ENCODE data around the gene VASH2. TPM values are rescaled to one million over a fixed set of nuclear protein-coding genes. Genes with fewer than 3 reads are reported as not detected.

The VASH2 gene
- total and polyA plus RNA-seq, 2 experiments from 2014 or later = 129 to 381 TPM

GRCh38 chr1:212977781-212978645 lies 27.7 kb downstream of the VASH2 start:
- H3K4me1 Mint-ChIP-seq = peaks cover 81% of the 10 kb centered on the region
- Histone ChIP-seq H3K4me2 (no peak overlapping the region), H3K4me1 (ENCODE audit: insufficient read depth) (peaks cover 88% of the 10 kb centered on the region), H3K27ac (ENCODE audit: low read depth) (peak overlapping the region; percentile 84), H3K27me3 (ENCODE audit: insufficient read depth) (no peaks in the 10 kb centered on the region), H3K36me3 (ENCODE audit: insufficient read depth) (peaks cover 85% of the 10 kb centered on the region), H3K79me2 (replicated peaks; ENCODE audit: insufficient read depth) (peaks cover 10% of the 10 kb centered on the region; the same call in 1 of the 2 replicates), H4K20me1 (replicated peaks; ENCODE audit: insufficient read depth) (peaks cover 58% of the 10 kb centered on the region), H3K9me2 (ENCODE audit: insufficient read depth) (no peaks in the 10 kb centered on the region), H3F3A (replicated peaks; ENCODE audit: low read depth) (peaks cover 100% of the 10 kb centered on the region), H3K4me3 (no peak overlapping the region), H2AFZ (no peak overlapping the region)
- H3K4me3 Mint-ChIP-seq = no peak overlapping the region
- no peak for ATAC-seq
- peaks cover 36% of the 10 kb centered on the region for H3K27me3 Mint-ChIP-seq (ENCODE audit: insufficient read depth, low read depth, poor library complexity)
- H3K36me3 Mint-ChIP-seq (ENCODE audit: low read depth) = peaks cover 98% of the 10 kb centered on the region
- H3K9me3 Mint-ChIP-seq = no peaks in the 10 kb centered on the region; the same call in 2 of the 3 replicates
- DNase-seq (ENCODE audit: low spot score) = no peak
- peak overlapping the region; percentile 25 for H3K27ac Mint-ChIP-seq
- TF ChIP-seq CREB1 (CRISPR knock-in tag; IDR thresholded peaks at IDR 0.05; ENCODE audit: low read depth) (no peak), EZH2 (IDR thresholded peaks at IDR 0.05; ENCODE audit: low read depth, unreplicated experiment) (no peak), ZNF331 (CRISPR knock-in tag; IDR thresholded peaks at IDR 0.05; ENCODE audit: low read depth) (no peak), STAT1 (IDR thresholded peaks at IDR 0.05; ENCODE audit: unreplicated experiment) (no peak), ZNF114 (CRISPR knock-in tag; IDR thresholded peaks at IDR 0.05) (no peak), NANOG (IDR thresholded peaks at IDR 0.05; ENCODE audit: borderline replicate concordance) (no peak), JUNB (IDR thresholded peaks at IDR 0.05; ENCODE audit: unreplicated experiment) (no peak), EZH2phosphoT487 (IDR thresholded peaks at IDR 0.05; ENCODE audit: unreplicated experiment) (no peak), POLR2AphosphoS5 (IDR thresholded peaks at IDR 0.05; ENCODE audit: low read depth) (no peak; the same call in 1 of the 2 replicates)
- TF ChIP-seq, protein P1, sequence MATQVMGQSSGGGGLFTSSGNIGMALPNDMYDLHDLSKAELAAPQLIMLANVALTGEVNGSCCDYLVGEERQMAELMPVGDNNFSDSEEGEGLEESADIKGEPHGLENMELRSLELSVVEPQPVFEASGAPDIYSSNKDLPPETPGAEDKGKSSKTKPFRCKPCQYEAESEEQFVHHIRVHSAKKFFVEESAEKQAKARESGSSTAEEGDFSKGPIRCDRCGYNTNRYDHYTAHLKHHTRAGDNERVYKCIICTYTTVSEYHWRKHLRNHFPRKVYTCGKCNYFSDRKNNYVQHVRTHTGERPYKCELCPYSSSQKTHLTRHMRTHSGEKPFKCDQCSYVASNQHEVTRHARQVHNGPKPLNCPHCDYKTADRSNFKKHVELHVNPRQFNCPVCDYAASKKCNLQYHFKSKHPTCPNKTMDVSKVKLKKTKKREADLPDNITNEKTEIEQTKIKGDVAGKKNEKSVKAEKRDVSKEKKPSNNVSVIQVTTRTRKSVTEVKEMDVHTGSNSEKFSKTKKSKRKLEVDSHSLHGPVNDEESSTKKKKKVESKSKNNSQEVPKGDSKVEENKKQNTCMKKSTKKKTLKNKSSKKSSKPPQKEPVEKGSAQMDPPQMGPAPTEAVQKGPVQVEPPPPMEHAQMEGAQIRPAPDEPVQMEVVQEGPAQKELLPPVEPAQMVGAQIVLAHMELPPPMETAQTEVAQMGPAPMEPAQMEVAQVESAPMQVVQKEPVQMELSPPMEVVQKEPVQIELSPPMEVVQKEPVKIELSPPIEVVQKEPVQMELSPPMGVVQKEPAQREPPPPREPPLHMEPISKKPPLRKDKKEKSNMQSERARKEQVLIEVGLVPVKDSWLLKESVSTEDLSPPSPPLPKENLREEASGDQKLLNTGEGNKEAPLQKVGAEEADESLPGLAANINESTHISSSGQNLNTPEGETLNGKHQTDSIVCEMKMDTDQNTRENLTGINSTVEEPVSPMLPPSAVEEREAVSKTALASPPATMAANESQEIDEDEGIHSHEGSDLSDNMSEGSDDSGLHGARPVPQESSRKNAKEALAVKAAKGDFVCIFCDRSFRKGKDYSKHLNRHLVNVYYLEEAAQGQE (IDR thresholded peaks at IDR 0.05; ENCODE audit: unreplicated experiment) = no peak
- TF ChIP-seq, protein P2, sequence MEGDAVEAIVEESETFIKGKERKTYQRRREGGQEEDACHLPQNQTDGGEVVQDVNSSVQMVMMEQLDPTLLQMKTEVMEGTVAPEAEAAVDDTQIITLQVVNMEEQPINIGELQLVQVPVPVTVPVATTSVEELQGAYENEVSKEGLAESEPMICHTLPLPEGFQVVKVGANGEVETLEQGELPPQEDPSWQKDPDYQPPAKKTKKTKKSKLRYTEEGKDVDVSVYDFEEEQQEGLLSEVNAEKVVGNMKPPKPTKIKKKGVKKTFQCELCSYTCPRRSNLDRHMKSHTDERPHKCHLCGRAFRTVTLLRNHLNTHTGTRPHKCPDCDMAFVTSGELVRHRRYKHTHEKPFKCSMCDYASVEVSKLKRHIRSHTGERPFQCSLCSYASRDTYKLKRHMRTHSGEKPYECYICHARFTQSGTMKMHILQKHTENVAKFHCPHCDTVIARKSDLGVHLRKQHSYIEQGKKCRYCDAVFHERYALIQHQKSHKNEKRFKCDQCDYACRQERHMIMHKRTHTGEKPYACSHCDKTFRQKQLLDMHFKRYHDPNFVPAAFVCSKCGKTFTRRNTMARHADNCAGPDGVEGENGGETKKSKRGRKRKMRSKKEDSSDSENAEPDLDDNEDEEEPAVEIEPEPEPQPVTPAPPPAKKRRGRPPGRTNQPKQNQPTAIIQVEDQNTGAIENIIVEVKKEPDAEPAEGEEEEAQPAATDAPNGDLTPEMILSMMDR (conservative IDR thresholded peaks at IDR 0.05; ENCODE audit: low read depth in 2 of 2) = no peak
- TF ChIP-seq, protein P3, sequence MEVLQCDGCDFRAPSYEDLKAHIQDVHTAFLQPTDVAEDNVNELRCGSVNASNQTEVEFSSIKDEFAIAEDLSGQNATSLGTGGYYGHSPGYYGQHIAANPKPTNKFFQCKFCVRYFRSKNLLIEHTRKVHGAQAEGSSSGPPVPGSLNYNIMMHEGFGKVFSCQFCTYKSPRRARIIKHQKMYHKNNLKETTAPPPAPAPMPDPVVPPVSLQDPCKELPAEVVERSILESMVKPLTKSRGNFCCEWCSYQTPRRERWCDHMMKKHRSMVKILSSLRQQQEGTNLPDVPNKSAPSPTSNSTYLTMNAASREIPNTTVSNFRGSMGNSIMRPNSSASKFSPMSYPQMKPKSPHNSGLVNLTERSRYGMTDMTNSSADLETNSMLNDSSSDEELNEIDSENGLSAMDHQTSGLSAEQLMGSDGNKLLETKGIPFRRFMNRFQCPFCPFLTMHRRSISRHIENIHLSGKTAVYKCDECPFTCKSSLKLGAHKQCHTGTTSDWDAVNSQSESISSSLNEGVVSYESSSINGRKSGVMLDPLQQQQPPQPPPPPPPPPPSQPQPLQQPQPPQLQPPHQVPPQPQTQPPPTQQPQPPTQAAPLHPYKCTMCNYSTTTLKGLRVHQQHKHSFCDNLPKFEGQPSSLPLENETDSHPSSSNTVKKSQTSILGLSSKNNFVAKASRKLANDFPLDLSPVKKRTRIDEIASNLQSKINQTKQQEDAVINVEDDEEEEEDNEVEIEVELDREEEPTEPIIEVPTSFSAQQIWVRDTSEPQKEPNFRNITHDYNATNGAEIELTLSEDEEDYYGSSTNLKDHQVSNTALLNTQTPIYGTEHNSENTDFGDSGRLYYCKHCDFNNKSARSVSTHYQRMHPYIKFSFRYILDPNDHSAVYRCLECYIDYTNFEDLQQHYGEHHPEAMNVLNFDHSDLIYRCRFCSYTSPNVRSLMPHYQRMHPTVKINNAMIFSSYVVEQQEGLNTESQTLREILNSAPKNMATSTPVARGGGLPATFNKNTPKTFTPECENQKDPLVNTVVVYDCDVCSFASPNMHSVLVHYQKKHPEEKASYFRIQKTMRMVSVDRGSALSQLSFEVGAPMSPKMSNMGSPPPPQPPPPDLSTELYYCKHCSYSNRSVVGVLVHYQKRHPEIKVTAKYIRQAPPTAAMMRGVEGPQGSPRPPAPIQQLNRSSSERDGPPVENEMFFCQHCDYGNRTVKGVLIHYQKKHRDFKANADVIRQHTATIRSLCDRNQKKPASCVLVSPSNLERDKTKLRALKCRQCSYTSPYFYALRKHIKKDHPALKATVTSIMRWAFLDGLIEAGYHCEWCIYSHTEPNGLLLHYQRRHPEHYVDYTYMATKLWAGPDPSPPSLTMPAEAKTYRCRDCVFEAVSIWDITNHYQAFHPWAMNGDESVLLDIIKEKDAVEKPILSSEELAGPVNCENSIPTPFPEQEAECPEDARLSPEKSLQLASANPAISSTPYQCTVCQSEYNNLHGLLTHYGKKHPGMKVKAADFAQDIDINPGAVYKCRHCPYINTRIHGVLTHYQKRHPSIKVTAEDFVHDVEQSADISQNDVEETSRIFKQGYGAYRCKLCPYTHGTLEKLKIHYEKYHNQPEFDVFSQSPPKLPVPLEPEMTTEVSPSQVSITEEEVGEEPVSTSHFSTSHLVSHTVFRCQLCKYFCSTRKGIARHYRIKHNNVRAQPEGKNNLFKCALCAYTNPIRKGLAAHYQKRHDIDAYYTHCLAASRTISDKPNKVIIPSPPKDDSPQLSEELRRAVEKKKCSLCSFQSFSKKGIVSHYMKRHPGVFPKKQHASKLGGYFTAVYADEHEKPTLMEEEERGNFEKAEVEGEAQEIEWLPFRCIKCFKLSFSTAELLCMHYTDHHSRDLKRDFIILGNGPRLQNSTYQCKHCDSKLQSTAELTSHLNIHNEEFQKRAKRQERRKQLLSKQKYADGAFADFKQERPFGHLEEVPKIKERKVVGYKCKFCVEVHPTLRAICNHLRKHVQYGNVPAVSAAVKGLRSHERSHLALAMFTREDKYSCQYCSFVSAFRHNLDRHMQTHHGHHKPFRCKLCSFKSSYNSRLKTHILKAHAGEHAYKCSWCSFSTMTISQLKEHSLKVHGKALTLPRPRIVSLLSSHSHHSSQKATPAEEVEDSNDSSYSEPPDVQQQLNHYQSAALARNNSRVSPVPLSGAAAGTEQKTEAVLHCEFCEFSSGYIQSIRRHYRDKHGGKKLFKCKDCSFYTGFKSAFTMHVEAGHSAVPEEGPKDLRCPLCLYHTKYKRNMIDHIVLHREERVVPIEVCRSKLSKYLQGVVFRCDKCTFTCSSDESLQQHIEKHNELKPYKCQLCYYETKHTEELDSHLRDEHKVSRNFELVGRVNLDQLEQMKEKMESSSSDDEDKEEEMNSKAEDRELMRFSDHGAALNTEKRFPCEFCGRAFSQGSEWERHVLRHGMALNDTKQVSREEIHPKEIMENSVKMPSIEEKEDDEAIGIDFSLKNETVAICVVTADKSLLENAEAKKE (CRISPR knock-in tag; IDR thresholded peaks at IDR 0.05) = no peak
- TF ChIP-seq, protein P4, sequence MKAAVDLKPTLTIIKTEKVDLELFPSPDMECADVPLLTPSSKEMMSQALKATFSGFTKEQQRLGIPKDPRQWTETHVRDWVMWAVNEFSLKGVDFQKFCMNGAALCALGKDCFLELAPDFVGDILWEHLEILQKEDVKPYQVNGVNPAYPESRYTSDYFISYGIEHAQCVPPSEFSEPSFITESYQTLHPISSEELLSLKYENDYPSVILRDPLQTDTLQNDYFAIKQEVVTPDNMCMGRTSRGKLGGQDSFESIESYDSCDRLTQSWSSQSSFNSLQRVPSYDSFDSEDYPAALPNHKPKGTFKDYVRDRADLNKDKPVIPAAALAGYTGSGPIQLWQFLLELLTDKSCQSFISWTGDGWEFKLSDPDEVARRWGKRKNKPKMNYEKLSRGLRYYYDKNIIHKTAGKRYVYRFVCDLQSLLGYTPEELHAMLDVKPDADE (IDR thresholded peaks at IDR 0.05) = no peak
